ENCODE measurements around the gene LGALS1.
A peak's percentile ranks its signal among the peaks of the same experiment; 100 is the strongest.
"Not testable (repeated sequence)": the region's sequence is repeated elsewhere in the genome, so short reads cannot be mapped to it uniquely, and the experiment has no call there.

The LGALS1 gene

DNA sequence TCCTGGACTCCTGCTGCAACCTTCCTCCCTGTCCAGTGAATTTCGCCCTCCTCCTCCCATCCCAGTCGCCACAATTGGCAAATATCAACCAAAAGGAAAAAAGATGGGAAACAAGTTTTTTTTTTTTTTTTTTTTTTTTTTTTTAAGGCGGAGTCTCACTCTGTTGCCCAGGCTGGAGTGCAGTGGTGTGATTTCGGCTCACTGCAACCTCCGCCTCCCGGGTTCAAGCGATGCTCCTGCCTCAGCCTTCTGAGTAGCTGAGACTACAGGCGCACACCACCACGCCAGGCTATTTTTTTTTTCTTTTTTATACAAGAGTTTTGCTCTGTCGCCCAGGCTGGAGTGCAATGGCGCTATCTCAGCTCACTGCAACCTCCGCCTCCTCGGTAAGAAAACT, 20.8 kb downstream of the LGALS1 start:
- not testable (repeated sequence) for H3K27me3 ChIP-seq (ENCODE audit: insufficient read depth, low read length); H2AFZ ChIP-seq (ENCODE audit: low read depth, low read length); H3K9me3 ChIP-seq (ENCODE audit: low read length)
- peaks cover 15% of the 10 kb centered on the region for H3K36me3 ChIP-seq (ENCODE audit: insufficient read depth, low read length)
- H3K4me3 ChIP-seq (ENCODE audit: low read length), result peak overlapping the region; percentile 11
- peaks cover 19% of the 10 kb centered on the region for H3K4me1 ChIP-seq (ENCODE audit: insufficient read depth, low read length)

- H3K36me3 ChIP-seq (ENCODE audit: insufficient read depth, low read length), result peaks cover 12% of the 10 kb centered on the region
- H3K4me1 ChIP-seq (ENCODE audit: insufficient read depth, low read length), result peaks cover 19% of the 10 kb centered on the region
- H3K4me3 ChIP-seq (ENCODE audit: low read length), result peak within 1 kb of the TSS; percentile 40
Observed at GRCh38 chr22:37696657-37697537, 21.5 kb downstream of the LGALS1 start, which contains the start of gene TRIOBP. TRIOBP (plus strand) TSS chr22:37697048; CDS start chr22:37701366, 4,318 bp downstream.

GRCh38 chr22:37697538-37697835, 22.1 kb downstream of the LGALS1 start:
- peak overlapping the region; percentile 42 for H2AFZ ChIP-seq (ENCODE audit: low read depth, low read length)
- no peaks in the 10 kb centered on the region for H3K27me3 ChIP-seq (ENCODE audit: insufficient read depth, low read length)

More at GRCh38 chr22:37696657-37697537, 21.5 kb downstream of the LGALS1 start, which contains the start of gene TRIOBP:
- H3K9me3 ChIP-seq (ENCODE audit: low read length), result no peaks in the 10 kb centered on the region
- H2AFZ ChIP-seq (ENCODE audit: low read depth, low read length), result peak within 1 kb of the TSS; percentile 42
- no peaks in the 10 kb centered on the region for H3K27me3 ChIP-seq (ENCODE audit: insufficient read depth, low read length)

DNA sequence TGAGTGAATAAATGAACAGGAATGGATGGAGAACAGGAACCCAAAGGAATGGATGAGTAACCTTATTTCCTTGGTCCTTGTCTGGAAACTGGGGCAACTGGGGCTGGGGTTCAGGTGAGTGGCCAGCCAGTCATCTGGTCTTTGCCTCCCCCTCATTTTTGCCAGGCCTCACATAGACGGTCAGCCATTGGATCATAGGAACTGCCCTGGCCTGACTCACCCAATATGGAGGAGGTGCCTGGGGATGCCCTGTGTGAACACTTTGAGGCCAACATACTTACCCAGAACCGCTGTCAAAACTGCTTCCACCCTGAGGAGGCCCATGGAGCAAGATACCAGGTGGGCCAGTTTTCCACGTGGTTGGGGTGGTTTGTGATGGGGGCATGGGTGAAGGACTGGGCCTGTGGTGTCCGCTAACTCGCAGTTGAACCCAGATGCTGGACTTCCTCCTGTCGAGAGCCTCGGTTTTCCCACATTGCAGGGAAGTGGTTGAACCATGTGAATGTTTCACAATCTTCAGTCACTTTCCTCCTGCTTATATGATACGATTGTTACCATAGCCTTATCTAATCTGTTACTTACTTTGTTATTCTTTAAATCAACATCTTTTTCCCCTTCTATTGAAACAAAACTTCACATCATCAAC, 25.8 kb downstream of the LGALS1 start:
- Histone ChIP-seq H3K4me3 (ENCODE audit: low read length) (no peak overlapping the region), H3K4me1 (ENCODE audit: insufficient read depth, low read length) (peaks cover 9% of the 10 kb centered on the region), H3K36me3 (ENCODE audit: insufficient read depth, low read length) (peaks cover 17% of the 10 kb centered on the region), H3K27me3 (ENCODE audit: insufficient read depth, low read length) (no peaks in the 10 kb centered on the region), H2AFZ (ENCODE audit: low read depth, low read length) (no peak overlapping the region), H3K9me3 (ENCODE audit: low read length) (no peaks in the 10 kb centered on the region)

More at GRCh38 chr22:37697538-37697835, 22.1 kb downstream of the LGALS1 start:
- Histone ChIP-seq H3K4me3 (ENCODE audit: low read length) (peak overlapping the region; percentile 40), H3K9me3 (ENCODE audit: low read length) (no peaks in the 10 kb centered on the region), H3K4me1 (ENCODE audit: insufficient read depth, low read length) (peaks cover 19% of the 10 kb centered on the region), H3K36me3 (ENCODE audit: insufficient read depth, low read length) (peaks cover 12% of the 10 kb centered on the region)

DNA sequence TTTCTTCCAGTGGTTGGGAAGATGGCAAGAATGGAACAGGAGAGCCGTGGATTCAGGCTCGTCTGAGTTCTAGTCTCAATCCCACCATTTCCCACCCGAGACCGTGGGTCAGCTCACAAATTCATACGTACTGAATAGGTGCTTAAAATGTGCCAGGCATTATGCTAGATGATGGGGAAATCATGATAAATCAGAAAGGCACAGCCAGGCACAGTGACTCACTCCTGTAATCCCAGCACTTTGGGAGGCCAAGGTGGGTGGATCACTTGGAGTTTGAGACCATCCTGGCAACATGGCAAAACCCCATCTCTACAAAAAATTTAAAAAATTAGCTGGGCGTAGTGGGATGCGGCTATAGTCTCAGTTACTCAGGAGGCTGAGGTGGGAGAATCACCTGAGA, 28.5 kb downstream of the LGALS1 start:
- Histone ChIP-seq H3K4me3 (ENCODE audit: low read length) (no peak overlapping the region), H3K27me3 (ENCODE audit: insufficient read depth, low read length) (no peaks in the 10 kb centered on the region), H3K36me3 (ENCODE audit: insufficient read depth, low read length) (peaks cover 20% of the 10 kb centered on the region)

GRCh38 chr22:37704645-37705044, 29.2 kb downstream of the LGALS1 start:
- peaks cover 20% of the 10 kb centered on the region for H3K36me3 ChIP-seq (ENCODE audit: insufficient read depth, low read length)

More for the DNA sequence above, 28.5 kb downstream of the LGALS1 start:
- Histone ChIP-seq H3K9me3 (ENCODE audit: low read length) (no peaks in the 10 kb centered on the region), H3K4me1 (ENCODE audit: insufficient read depth, low read length) (no peaks in the 10 kb centered on the region), H2AFZ (ENCODE audit: low read depth, low read length) (no peak overlapping the region)

DNA sequence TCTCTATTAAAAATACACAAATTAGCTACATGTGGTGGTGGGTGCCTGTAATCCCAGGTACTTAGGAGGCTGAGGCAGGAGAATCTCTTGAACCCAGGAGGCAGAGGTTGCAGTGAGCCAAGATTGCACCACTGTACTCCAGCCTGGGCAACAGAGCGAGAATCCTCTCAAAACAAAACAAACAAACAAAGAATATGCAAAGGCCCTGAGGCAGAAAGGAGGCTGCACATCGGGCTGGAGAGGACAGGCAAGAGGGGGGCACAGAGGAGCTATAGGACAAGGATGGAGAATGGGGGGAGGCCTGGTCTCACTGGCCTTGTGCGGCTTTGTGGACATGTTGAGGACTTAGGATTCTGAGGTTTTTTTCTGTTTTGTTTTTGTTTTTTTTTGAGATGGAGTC, 29.8 kb downstream of the LGALS1 start:
- H3K27me3 ChIP-seq (ENCODE audit: insufficient read depth, low read length), result no peaks in the 10 kb centered on the region
- no peaks in the 10 kb centered on the region for H3K9me3 ChIP-seq (ENCODE audit: low read length)
- no peak overlapping the region for H2AFZ ChIP-seq (ENCODE audit: low read depth, low read length)
- peaks cover 20% of the 10 kb centered on the region for H3K36me3 ChIP-seq (ENCODE audit: insufficient read depth, low read length)
- H3K4me1 ChIP-seq (ENCODE audit: insufficient read depth, low read length), result no peaks in the 10 kb centered on the region
- no peak overlapping the region for H3K4me3 ChIP-seq (ENCODE audit: low read length)

More at GRCh38 chr22:37704645-37705044, 29.2 kb downstream of the LGALS1 start:
- Histone ChIP-seq H2AFZ (ENCODE audit: low read depth, low read length) (no peak overlapping the region), H3K9me3 (ENCODE audit: low read length) (no peaks in the 10 kb centered on the region), H3K4me1 (ENCODE audit: insufficient read depth, low read length) (no peaks in the 10 kb centered on the region), H3K27me3 (ENCODE audit: insufficient read depth, low read length) (no peaks in the 10 kb centered on the region), H3K4me3 (ENCODE audit: low read length) (no peak overlapping the region)

DNA sequence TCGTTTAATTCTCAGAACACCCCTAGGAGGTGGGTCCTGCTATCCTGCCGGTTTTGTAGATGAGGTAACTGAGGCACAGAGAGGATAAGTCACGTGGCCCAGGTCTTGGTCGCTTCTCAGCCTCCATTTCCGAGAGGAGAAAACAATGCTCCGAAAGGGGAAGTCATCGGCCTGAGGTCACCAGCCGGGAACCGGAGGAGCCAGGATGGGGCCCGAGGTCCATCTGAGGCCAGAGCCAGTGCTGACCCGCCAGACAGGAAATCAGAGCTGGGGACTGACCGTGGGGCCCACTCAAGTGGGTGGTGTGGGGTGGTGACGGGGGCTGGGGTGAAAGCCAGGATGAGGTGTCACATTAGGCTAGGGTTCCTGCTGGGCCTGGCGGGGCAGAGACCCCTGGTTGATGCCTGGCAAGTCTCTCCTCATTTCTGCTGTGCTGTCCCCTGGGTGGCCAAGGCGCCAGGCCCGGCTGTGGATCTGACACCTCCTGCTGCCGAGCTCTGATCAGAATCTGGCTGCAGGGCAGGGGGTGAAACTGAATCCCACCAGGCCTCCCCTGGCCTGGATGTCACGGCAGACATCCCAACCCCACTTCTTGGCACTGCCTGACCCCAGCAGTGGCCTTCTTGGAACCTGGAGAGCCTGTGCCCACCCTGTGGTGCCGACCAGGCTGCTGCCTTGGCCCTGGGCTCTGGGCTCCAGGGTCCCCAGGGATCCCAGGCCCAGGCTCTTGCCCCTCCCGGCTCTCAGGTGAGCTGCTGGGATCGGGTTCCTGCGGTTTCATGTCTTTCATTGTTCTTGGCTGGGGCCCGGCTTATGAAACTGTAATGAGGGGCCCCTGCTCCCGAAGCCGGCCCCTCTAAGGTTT, 33.4 kb downstream of the LGALS1 start:
- peaks cover 25% of the 10 kb centered on the region for H3K36me3 ChIP-seq (ENCODE audit: insufficient read depth, low read length)
- no peak overlapping the region for H2AFZ ChIP-seq (ENCODE audit: low read depth, low read length)
- H3K4me3 ChIP-seq (ENCODE audit: low read length), result no peak overlapping the region
- H3K9me3 ChIP-seq (ENCODE audit: low read length), result no peaks in the 10 kb centered on the region
- H3K27me3 ChIP-seq (ENCODE audit: insufficient read depth, low read length), result no peaks in the 10 kb centered on the region
- no peaks in the 10 kb centered on the region for H3K4me1 ChIP-seq (ENCODE audit: insufficient read depth, low read length)

- Histone ChIP-seq H3K36me3 (ENCODE audit: insufficient read depth, low read length) (peaks cover 21% of the 10 kb centered on the region), H2AFZ (ENCODE audit: low read depth, low read length) (no peak overlapping the region), H3K9me3 (ENCODE audit: low read length) (no peaks in the 10 kb centered on the region), H3K4me1 (ENCODE audit: insufficient read depth, low read length) (no peaks in the 10 kb centered on the region), H3K4me3 (ENCODE audit: low read length) (no peak overlapping the region), H3K27me3 (ENCODE audit: insufficient read depth, low read length) (no peaks in the 10 kb centered on the region)
Observed at GRCh38 chr22:37709445-37709765, 34.0 kb downstream of the LGALS1 start.

DNA sequence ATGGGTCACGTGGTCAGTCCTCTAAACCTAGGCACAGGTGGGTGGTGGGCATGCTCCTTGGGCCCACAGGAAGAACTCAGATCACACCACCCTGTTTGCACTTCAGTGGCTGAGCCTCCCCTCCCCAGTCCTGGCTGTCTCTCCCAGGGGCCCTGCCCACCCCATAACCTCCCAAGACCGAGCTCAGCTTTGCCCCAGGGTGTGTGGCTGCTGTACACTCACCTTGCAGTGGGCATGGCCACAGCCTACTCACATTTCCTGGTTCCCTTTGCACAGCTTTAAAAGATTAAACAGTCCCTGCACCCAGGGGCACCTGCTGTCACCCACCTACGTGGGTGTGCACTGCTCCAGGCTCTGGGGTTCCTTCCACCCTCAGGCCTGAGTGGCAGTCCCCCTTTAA, 35.2 kb downstream of the LGALS1 start:
- H3K36me3 ChIP-seq (ENCODE audit: insufficient read depth, low read length), result peaks cover 20% of the 10 kb centered on the region
- no peaks in the 10 kb centered on the region for H3K27me3 ChIP-seq (ENCODE audit: insufficient read depth, low read length)
- H3K4me1 ChIP-seq (ENCODE audit: insufficient read depth, low read length), result no peaks in the 10 kb centered on the region
- H3K9me3 ChIP-seq (ENCODE audit: low read length), result no peaks in the 10 kb centered on the region
- no peak overlapping the region for H2AFZ ChIP-seq (ENCODE audit: low read depth, low read length)
- no peak overlapping the region for H3K4me3 ChIP-seq (ENCODE audit: low read length)

DNA sequence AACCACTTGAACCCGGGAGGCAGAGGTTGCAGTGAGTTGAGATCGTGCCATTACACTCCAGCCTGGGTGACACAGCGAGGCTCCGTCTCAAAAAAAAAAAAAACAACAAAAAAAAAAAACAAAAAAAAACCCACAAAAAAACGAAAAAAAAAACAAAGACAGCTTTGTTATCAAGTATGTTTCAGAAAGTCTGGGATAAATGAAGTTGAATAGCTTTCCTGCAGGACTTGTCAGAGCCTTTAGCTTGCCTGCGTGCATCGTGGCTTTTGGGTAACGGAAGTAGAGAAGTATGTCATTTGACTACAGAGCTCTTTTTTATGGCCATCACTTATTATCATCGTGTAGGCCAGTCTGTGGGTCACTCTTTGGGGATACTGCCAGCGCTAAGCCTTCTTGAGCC, 36.1 kb downstream of the LGALS1 start:
- H3K4me3 ChIP-seq (ENCODE audit: low read length), result no peak overlapping the region
- H3K27me3 ChIP-seq (ENCODE audit: insufficient read depth, low read length), result no peaks in the 10 kb centered on the region
- H3K9me3 ChIP-seq (ENCODE audit: low read length), result no peaks in the 10 kb centered on the region
- H3K4me1 ChIP-seq (ENCODE audit: insufficient read depth, low read length), result no peaks in the 10 kb centered on the region
- H3K36me3 ChIP-seq (ENCODE audit: insufficient read depth, low read length), result peaks cover 18% of the 10 kb centered on the region
- no peak overlapping the region for H2AFZ ChIP-seq (ENCODE audit: low read depth, low read length)

- Histone ChIP-seq H3K27me3 (ENCODE audit: insufficient read depth, low read length) (no peaks in the 10 kb centered on the region), H2AFZ (ENCODE audit: low read depth, low read length) (no peak overlapping the region), H3K4me1 (ENCODE audit: insufficient read depth, low read length) (no peaks in the 10 kb centered on the region), H3K4me3 (ENCODE audit: low read length) (no peak overlapping the region), H3K36me3 (ENCODE audit: insufficient read depth, low read length) (peaks cover 14% of the 10 kb centered on the region), H3K9me3 (ENCODE audit: low read length) (no peaks in the 10 kb centered on the region)
Observed at GRCh38 chr22:37713761-37714160, 38.3 kb downstream of the LGALS1 start.

- Histone ChIP-seq H3K9me3 (ENCODE audit: low read length) (no peaks in the 10 kb centered on the region), H3K27me3 (ENCODE audit: insufficient read depth, low read length) (no peaks in the 10 kb centered on the region), H3K4me1 (ENCODE audit: insufficient read depth, low read length) (no peaks in the 10 kb centered on the region)
Observed at GRCh38 chr22:37714634-37715033, 39.2 kb downstream of the LGALS1 start.

More at GRCh38 chr22:37714634-37715033, 39.2 kb downstream of the LGALS1 start:
- H3K4me3 ChIP-seq (ENCODE audit: low read length), result no peak overlapping the region
- H2AFZ ChIP-seq (ENCODE audit: low read depth, low read length), result no peak overlapping the region
- H3K36me3 ChIP-seq (ENCODE audit: insufficient read depth, low read length), result peaks cover 14% of the 10 kb centered on the region
